SK-MEL-5 (cell line): Measurements from ENCODE around the gene PKN2. TPM values are rescaled to one million over a fixed set of nuclear protein-coding genes. Genes with fewer than 3 reads are reported as not detected.

ENCODE experiments used
- DNase-seq: peaks from one replicate; pipeline ENCODE4 v3.0.0-alpha.2; 2016; ENCODE audit warnings: low read depth, low spot score
- in situ Hi-C: cut with HindIII; loops from 2 replicates; pipeline ENCODE4 v1.10.0; 2016; ENCODE audit warnings: low sequenced_read_pairs, high pct_unique_total_duplicates, low pct_unique_long_range_greater_than_20kb
- total RNA-seq: library from RNA; depleted of rRNA; stranded (reverse); fragments of >200 nt; shearing (Covaris generic); gene quantifications from 2 replicates; pipeline ENCODE4 v1.2.3, GENCODE V29; 2014

Gene PKN2
- total RNA-seq, 1 experiment from 2014 or later = 21.5 TPM

- in situ Hi-C loops = no loop called here
- no peak for DNase-seq
Measured at GRCh38 chr1:88763649-88764406, 79.8 kb downstream of the PKN2 start.

- in situ Hi-C loops = no loop called here
Measured at GRCh38 chr1:88768187-88768586, 84.1 kb downstream of the PKN2 start.

GRCh38 chr1:88768816-88769215 lies 84.7 kb downstream of the PKN2 start:
- in situ Hi-C loops = no loop called here
- no peak for DNase-seq

More at GRCh38 chr1:88768187-88768586, 84.1 kb downstream of the PKN2 start:
- DNase-seq = no peak

GRCh38 chr1:88773540-88774150 lies 89.6 kb downstream of the PKN2 start:
- DNase-seq = no peak
- in situ Hi-C loops = no loop called here

DNA sequence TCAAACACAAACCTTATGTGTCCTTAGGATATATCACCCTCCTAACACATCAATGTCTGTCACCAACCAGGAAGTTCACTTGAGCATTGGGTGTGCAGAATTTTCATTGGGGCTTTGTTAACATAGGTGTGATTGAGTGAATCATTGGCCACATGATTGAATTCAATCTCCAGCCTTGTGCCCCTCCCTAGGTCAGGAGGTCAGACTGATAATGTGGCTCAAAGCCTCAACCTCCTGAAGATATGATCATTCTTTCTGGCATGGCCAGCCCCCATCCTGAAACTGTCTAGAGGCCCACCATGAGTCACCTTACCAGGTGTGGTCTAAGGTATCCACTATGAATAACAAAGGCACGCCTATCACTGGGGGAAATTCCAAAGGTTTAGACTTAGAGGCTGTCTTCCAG lies 90.1 kb downstream of the PKN2 start:
- DNase-seq = no peak

GRCh38 chr1:88777604-88778149 lies 93.6 kb downstream of the PKN2 start:
- no peak for DNase-seq
- in situ Hi-C loops = no loop called here

More for the DNA sequence above, 90.1 kb downstream of the PKN2 start:
- in situ Hi-C loops = no loop called here

DNA sequence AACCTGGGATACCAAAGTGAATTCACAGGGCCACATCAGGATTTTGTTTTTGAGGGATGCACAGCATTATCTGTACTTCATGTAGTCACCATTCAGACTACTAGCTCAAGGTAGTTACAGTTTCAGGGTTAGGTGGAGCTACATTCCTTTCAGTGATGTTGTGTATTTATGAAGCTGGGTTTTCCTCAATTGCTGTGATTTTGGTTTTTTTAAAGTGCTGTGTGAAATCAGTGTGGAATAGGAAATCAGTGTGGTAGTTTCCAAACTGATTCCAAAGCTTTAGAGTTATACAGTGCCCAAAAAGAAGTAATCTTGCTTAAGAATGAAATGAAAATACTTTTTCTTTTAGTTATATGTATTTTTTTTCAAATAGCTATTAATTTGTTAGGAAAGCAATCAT lies 95.8 kb downstream of the PKN2 start:
- no peak for DNase-seq
- in situ Hi-C loops = no loop called here

- in situ Hi-C loops = no loop called here
- no peak for DNase-seq
Measured at GRCh38 chr1:88780485-88780884, 96.4 kb downstream of the PKN2 start.

DNA sequence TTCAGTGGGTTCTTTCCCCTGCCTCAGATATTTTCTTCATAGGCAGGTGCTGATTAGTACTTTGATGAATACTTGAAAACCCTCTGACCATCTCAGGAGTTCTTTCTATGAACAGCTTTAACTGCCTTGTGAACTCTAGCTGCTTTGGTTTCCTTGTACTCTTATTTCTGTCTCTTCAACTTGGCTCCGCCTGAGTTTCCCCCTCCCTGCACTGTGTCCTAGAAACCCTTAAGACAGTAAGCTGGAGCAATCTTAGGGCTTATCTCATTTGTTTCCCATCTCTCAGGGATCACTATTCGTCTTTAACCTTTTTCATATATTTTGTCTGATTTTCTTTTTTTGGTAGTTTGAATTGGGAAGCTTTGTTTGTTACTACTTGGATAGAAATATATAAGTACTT lies 99.1 kb downstream of the PKN2 start:
- in situ Hi-C loops = no loop called here
- DNase-seq = no peak

- in situ Hi-C loops = no loop called here
- DNase-seq = no peak
Measured at GRCh38 chr1:88784551-88784950, 100.5 kb downstream of the PKN2 start.

DNA sequence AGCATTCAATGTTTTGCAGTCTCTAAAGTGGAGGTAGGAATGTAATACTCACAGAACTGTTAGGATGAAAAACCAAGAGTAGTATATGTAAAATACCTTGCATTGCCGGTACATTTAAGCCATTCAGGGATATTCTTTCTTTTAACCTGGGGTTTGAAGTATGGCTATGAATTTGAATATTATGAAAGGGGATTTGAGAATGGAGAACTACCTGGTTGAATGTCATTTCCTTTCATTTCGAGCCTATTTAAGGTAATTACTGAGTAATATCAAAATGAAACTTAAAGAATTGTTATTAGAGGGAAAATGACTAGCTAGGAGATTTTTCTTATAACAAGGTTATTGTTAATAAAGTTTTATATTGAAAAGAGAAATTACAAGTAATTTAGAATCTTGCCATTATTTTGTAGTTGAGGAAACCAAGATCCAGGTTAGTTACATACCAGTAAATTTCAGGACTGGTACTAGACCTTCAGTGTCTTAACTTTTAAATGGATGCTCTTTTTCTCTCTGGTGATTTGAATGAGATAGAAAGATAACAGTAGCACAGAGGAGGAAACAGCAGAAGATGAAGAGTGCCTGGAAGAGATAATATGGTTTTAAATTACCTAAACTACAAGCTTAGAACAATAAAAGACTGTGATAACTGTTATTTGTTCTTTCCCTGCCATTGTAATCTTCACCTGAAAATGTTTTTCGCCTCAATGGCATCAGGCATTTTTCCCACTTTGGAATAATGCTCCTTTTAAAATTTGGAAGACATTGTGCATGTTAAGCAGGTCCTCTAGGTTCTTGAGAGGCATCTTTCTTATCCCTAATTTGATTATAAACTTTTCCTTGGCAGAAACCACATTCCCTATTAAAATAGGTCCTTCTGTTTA lies 103.2 kb downstream of the PKN2 start:
- DNase-seq = no peak
- in situ Hi-C loops = no loop called here

DNA sequence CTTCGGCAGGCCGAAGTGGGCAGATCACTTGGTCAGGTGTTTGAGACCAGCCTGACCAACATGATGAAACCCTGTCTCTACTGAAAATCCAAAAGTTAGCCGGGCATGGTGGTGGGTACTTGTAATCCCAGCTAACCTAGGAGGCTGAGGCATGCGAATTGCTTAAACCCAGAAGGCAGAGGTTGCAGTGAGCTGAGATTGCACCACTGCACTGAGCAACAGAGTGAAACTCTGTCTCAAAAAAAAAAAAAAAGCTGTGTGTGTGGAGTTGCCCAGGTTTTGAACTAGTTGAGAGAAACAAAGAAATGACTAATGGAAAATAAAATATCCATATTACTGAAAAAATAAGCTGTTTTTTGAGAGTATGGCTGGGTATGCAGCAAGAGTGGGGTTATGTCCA lies 107.1 kb downstream of the PKN2 start:
- in situ Hi-C loops = no loop called here
- no peak for DNase-seq

DNA sequence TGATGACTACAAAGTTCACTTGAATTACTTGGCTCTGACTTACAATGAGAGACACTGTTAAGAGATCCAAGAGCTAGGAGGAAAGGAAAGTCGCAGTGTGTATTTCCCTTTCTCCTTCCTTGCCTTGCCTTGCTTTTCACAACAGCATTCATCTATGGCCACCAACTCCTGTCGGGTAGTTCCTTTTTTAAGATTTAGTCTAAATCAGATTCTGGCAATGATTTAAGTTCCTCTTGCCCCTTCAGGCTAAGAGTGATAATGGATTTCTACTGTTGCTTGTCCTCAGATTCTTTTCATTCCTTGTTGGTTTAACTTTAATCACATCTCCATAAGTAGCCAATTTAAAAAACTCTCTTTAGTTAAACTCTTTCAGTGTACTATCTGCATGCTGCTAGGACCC lies 115.4 kb downstream of the PKN2 start:
- peak; percentile 2 for DNase-seq
- in situ Hi-C loops = no loop called here

- peak; percentile 67 for DNase-seq
- in situ Hi-C loops = no loop called here
Measured at GRCh38 chr1:88800382-88801051, 116.4 kb downstream of the PKN2 start.

- in situ Hi-C loops = no loop called here
- DNase-seq = no peak
Measured at GRCh38 chr1:88801575-88802208, 117.6 kb downstream of the PKN2 start.

GRCh38 chr1:88802404-88802803 lies 118.3 kb downstream of the PKN2 start:
- in situ Hi-C loops = no loop called here
- DNase-seq = no peak

GRCh38 chr1:88802950-88803349 lies 118.9 kb downstream of the PKN2 start:
- no peak for DNase-seq
- in situ Hi-C loops = no loop called here
